ENCODE measurements around the gene CAPZB. TPM values are rescaled to one million over a fixed set of nuclear protein-coding genes. Genes with fewer than 3 reads are reported as not detected.

Gene CAPZB
- total RNA-seq, 2 experiments from 2014 or later, result 335 to 340 TPM

- ATAC-seq (no peak), DNase-seq (no peak)
- Mint-ChIP-seq H3K27me3 (no peaks in the 10 kb centered on the region), H3K9me3 (no peaks in the 10 kb centered on the region), H3K27ac (peak overlapping the region; percentile 84), H3K4me1 (ENCODE audit: low read depth) (peaks cover 86% of the 10 kb centered on the region), H3K4me3 (no peak overlapping the region), H3K36me3 (ENCODE audit: low read depth) (peaks cover 32% of the 10 kb centered on the region)
- intact Hi-C loops (cut with micrococcal nuclease), result no loop called here
- CTCF ChIA-PET, result interaction anchor here (0.8 to 2.4 kb wide), 6 partner anchors 9 to 145 kb away, joined by 3 to 15 read pairs (median 4); no protein-coding TSS in a partner anchor
- POLR2A ChIA-PET, result interaction anchor here (1.1 to 3.3 kb wide), 4 partner anchors 8 to 99 kb away, joined by 3 to 16 read pairs (median 4); no protein-coding TSS in a partner anchor
- TF ChIP-seq CTCF (IDR thresholded peaks at IDR 0.05), result no peak
Observed at GRCh38 chr1:19436716-19437476, 48.4 kb downstream of the CAPZB start.

GRCh38 chr1:19435851-19436455 is 49.4 kb downstream of the CAPZB start:
- TF ChIP-seq CTCF (IDR thresholded peaks at IDR 0.05), result no peak
- peaks cover 31% of the 10 kb centered on the region for H3K36me3 Mint-ChIP-seq (ENCODE audit: low read depth)
- H3K4me3 Mint-ChIP-seq, result no peak overlapping the region
- peaks cover 83% of the 10 kb centered on the region for H3K4me1 Mint-ChIP-seq (ENCODE audit: low read depth)
- ATAC-seq (peak; percentile 54), DNase-seq (peak; percentile 45)
- CTCF ChIA-PET, result interaction anchor here (0.7 to 2.4 kb wide), 9 partner anchors 10 to 218 kb away, joined by 3 to 8 read pairs (median 4); no protein-coding TSS in a partner anchor
- H3K9me3 Mint-ChIP-seq, result no peaks in the 10 kb centered on the region
- no peaks in the 10 kb centered on the region for H3K27me3 Mint-ChIP-seq
- intact Hi-C loops (cut with micrococcal nuclease), result no loop called here
- POLR2A ChIA-PET, result interaction anchor here (1.1 to 3.3 kb wide), 5 partner anchors 9 to 50 kb away, joined by 3 to 16 read pairs (median 4); no protein-coding TSS in a partner anchor
- peak overlapping the region; percentile 84 for H3K27ac Mint-ChIP-seq

GRCh38 chr1:19435181-19435580 is 50.2 kb downstream of the CAPZB start:
- ATAC-seq (no peak), DNase-seq (no peak)
- H3K36me3 Mint-ChIP-seq (ENCODE audit: low read depth), result peaks cover 34% of the 10 kb centered on the region
- H3K27me3 Mint-ChIP-seq, result no peaks in the 10 kb centered on the region
- CTCF ChIA-PET, result interaction anchor here (0.6 to 2.4 kb wide), 11 partner anchors 11 to 227 kb away, joined by 3 to 8 read pairs (median 4); no protein-coding TSS in a partner anchor
- no peak overlapping the region for H3K4me3 Mint-ChIP-seq
- POLR2A ChIA-PET, result interaction anchor here (1.1 to 1.4 kb wide), 3 partner anchors 20 to 51 kb away, joined by 3 to 5 read pairs (median 4); no protein-coding TSS in a partner anchor
- H3K4me1 Mint-ChIP-seq (ENCODE audit: low read depth), result peaks cover 86% of the 10 kb centered on the region
- TF ChIP-seq CTCF (IDR thresholded peaks at IDR 0.05), result no peak
- H3K9me3 Mint-ChIP-seq, result no peaks in the 10 kb centered on the region
- H3K27ac Mint-ChIP-seq, result peak overlapping the region; percentile 84
- intact Hi-C loops (cut with micrococcal nuclease), result no loop called here

GRCh38 chr1:19433719-19433998 is 51.7 kb downstream of the CAPZB start:
- ATAC-seq (no peak), DNase-seq (no peak)
- intact Hi-C loops (cut with micrococcal nuclease), result no loop called here
- Mint-ChIP-seq H3K9me3 (no peaks in the 10 kb centered on the region), H3K27me3 (no peaks in the 10 kb centered on the region), H3K4me3 (no peak overlapping the region), H3K27ac (peak overlapping the region; percentile 60), H3K36me3 (ENCODE audit: low read depth) (peaks cover 34% of the 10 kb centered on the region), H3K4me1 (ENCODE audit: low read depth) (peaks cover 87% of the 10 kb centered on the region)
- ChIA-PET POLR2A (interaction anchor here (0.6 to 1.9 kb wide), 4 partner anchors 9 to 1896 kb away, joined by 3 to 9 read pairs (median 4); a partner anchor contains a TSS), CTCF (interaction anchor here (0.8 to 1.4 kb wide), 3 partner anchors 14 to 149 kb away, joined by 3 to 4 read pairs (median 3); no protein-coding TSS in a partner anchor)
- no peak for TF ChIP-seq CTCF (IDR thresholded peaks at IDR 0.05)

Data from activated CD8-positive, alpha-beta T cell treated with anti-CD3 and anti-CD28 coated beads for 36 hours (primary cell).